Pancreas (tissue), 10 donors: ENCODE measurements around the gene NPTX1. TPM values are rescaled to one million over a fixed set of nuclear protein-coding genes. Genes with fewer than 3 reads are reported as not detected.

ENCODE experiments used
- ATAC-seq, 4 donors: fragments of 200-7000 bp; cut with Tn5 transposase; one replicate each; pipeline versions ENCODE4 v1.8.0 to v1.9.1; 2020; ENCODE audit warnings: mild to moderate bottlenecking in 4 of 4, moderate library complexity in 4 of 4
- DNase-seq, 6 donors: peaks; one replicate each; pipeline ENCODE4 v3.0.0-alpha.2; 2020
- FAIRE-seq: peaks from 2 replicates; lab custom pipeline; 2012; peaks lifted over from hg19 to GRCh38; lab: Jason Lieb, UNC
- H3K27ac ChIP-seq, 4 donors: fragments of 200-600 bp; sonication (generic); 1 replicate in 3 of 4; 2 replicates in 1 of 4; pipeline versions ENCODE4 v1.5.0 to v1.8.0; 2020
- H3K27me3 ChIP-seq, 4 donors: fragments of 200-600 bp; one replicate each; pipeline ENCODE4 v1.8.0; 2021
- H3K36me3 ChIP-seq, 3 donors: fragments of 200-600 bp; sonication (generic) in 1 of 3; one replicate each; pipeline versions ENCODE4 v1.5.0 to v1.8.0; 2020 to 2021
- H3K4me1 ChIP-seq, 3 donors: fragments of 200-600 bp; one replicate each; pipeline ENCODE4 v1.8.0; 2021
- H3K4me3 ChIP-seq, 4 donors: fragments of 200-600 bp; sonication (generic) in 2 of 4; one replicate each; pipeline versions ENCODE4 v1.5.0 to v1.8.0; 2020 to 2021
- H3K9me3 ChIP-seq, 4 donors: fragments of 200-600 bp; one replicate each; pipeline ENCODE4 v1.8.0; 2021
- CTCF ChIP-seq, 4 donors: fragments of 200-600 bp; sonication (generic) in 3 of 4; IDR thresholded peaks; one replicate each; pipeline versions ENCODE4 v1.5.0 to v1.8.0; 2021; ENCODE audit warnings: antibody characterized with exemption in 4 of 4
- WGBS, 2 donors: extraction: QIAGEN DNeasy Blood & Tissue Kit; methylation state at CpG; one replicate each; pipeline ENCODE4 v1.1.7; 2013; 5-methylcytosine and 5-hydroxymethylcytosine counted together
- intact Hi-C, 3 donors: fragments of 100-400 bp; cut with DNase I; formaldehyde crosslinking; loops; one replicate each; pipeline versions ENCODE4 v1.11.1 to v1.14.2; 2022
- polyA plus RNA-seq, 2 donors: library from polyadenylated mRNA; stranded (reverse); fragments of 200-250 nt; gene quantifications; one replicate each; pipeline ENCODE4 v1.2.3, GENCODE V29; 2013
- total RNA-seq, 6 donors: library from RNA; stranded (reverse); fragmentation: NEBNext Ultra II Directional in 4 of 6; extraction: Animal tissue kit (Norgen Biotek cat#: 25700) in 4 of 6; gene quantifications; one replicate each; pipeline versions ENCODE4 v1.2.1 to v1.2.4, GENCODE V29; 2021 to 2023
- donor health status: healthy with polysubstance abuse.
- donor health status: DM: no; HTN: no; CAD: no; lungs with moderate emphysema.
- donor health status: DM: no; HTN: no; CAD: no.
- donor health status: control.
- donor health status: control.
- donor health status: Bipolar disorder and iron deficiency.
- donor health status: DM: yes; HTN: yes; CAD: no.
- donor health status: DM: no; HTN: no; CAD: no.
- donor health status: DM: no; HTN: no; CAD: no.
- donor health status: DM: yes; HTN: yes; CAD: no.

Gene NPTX1
- total and polyA plus RNA-seq, 8 donors = 0.04 to 1.1 (median 0.19) TPM; not detected in 1

GRCh38 chr17:80425835-80426426 is 50.5 kb downstream of the NPTX1 start:
- no peaks in the 10 kb centered on the region for H3K36me3 ChIP-seq
- no peak overlapping the region for H3K4me3 ChIP-seq
- DNase-seq (peak in 1 of 6 donors; percentile 44), ATAC-seq (no peak), FAIRE-seq (no peak)
- no peaks in the 10 kb centered on the region for H3K9me3 ChIP-seq
- intact Hi-C loops = loop anchor here in 2 of 3 donors (5.0 to 10.0 kb wide), 3 partner anchors 151 to 679 kb away; no protein-coding TSS in a partner anchor
- H3K27me3 ChIP-seq = no peaks in the 10 kb centered on the region
- TF ChIP-seq CTCF (IDR thresholded peaks at IDR 0.05) = no peak
- no peak overlapping the region for H3K27ac ChIP-seq
- WGBS, 2 donors = 65 to 75% methylated on average over 9 of the region's 9 CpGs
- H3K4me1 ChIP-seq = peaks cover 0 to 3% (median 0%) of the 10 kb centered on the region in 3 donors

GRCh38 chr17:80424878-80425765 is 51.3 kb downstream of the NPTX1 start:
- no peaks in the 10 kb centered on the region for H3K9me3 ChIP-seq
- DNase-seq = peak in 3 of 6 donors; percentile 33 to 68 (median 53)

GRCh38 chr17:80424261-80424660 is 52.1 kb downstream of the NPTX1 start:
- 77 to 88% methylated on average over 8 of the region's 8 CpGs for WGBS, 2 donors
- Histone ChIP-seq H3K9me3 (no peaks in the 10 kb centered on the region), H3K36me3 (no peaks in the 10 kb centered on the region), H3K4me3 (no peak overlapping the region), H3K4me1 (peaks cover 0 to 3% (median 0%) of the 10 kb centered on the region in 3 donors), H3K27me3 (no peaks in the 10 kb centered on the region), H3K27ac (no peak overlapping the region)
- intact Hi-C loops = loop anchor here in 1 of 3 donors (5.0 to 10.0 kb wide), 2 partner anchors 153 to 681 kb away; no protein-coding TSS in a partner anchor
- no peak for FAIRE-seq
- no peak for ATAC-seq
- DNase-seq = no peak
- TF ChIP-seq CTCF (IDR thresholded peaks at IDR 0.05) = no peak

More at GRCh38 chr17:80424878-80425765, 51.3 kb downstream of the NPTX1 start:
- Histone ChIP-seq H3K27ac (no peak overlapping the region), H3K4me1 (peaks cover 0 to 3% (median 0%) of the 10 kb centered on the region in 3 donors), H3K36me3 (no peaks in the 10 kb centered on the region), H3K4me3 (no peak overlapping the region), H3K27me3 (no peaks in the 10 kb centered on the region)
- WGBS, 2 donors = 76 to 82% methylated on average over 27 of the region's 27 CpGs
- ATAC-seq (no peak), FAIRE-seq (no peak)
- no peak for TF ChIP-seq CTCF (IDR thresholded peaks at IDR 0.05)
- intact Hi-C loops = loop anchor here in 2 of 3 donors (5.0 to 10.0 kb wide), 3 partner anchors 152 to 680 kb away; no protein-coding TSS in a partner anchor

GRCh38 chr17:80423536-80424225 is 52.7 kb downstream of the NPTX1 start:
- no peak for TF ChIP-seq CTCF (IDR thresholded peaks at IDR 0.05)
- Histone ChIP-seq H3K9me3 (no peaks in the 10 kb centered on the region), H3K36me3 (no peaks in the 10 kb centered on the region), H3K27me3 (no peaks in the 10 kb centered on the region), H3K27ac (no peak overlapping the region), H3K4me3 (no peak overlapping the region), H3K4me1 (peaks cover 0 to 3% (median 0%) of the 10 kb centered on the region in 3 donors)
- ATAC-seq (no peak), FAIRE-seq (no peak), DNase-seq (peak in 1 of 6 donors; percentile 37)
- intact Hi-C loops = loop anchor here in 1 of 3 donors (5.0 to 10.0 kb wide), 2 partner anchors 154 to 681 kb away; no protein-coding TSS in a partner anchor
- WGBS, 2 donors = 64 to 66% methylated on average over 12 to 13 of the region's 13 CpGs
